Effector memory CD4-positive, alpha-beta T cell (primary cell): Measurements from ENCODE around the gene SIX2.
A peak's percentile ranks its signal among the peaks of the same experiment; 100 is the strongest.

ENCODE experiments used
- DNase-seq, 3 donors: peaks; one replicate each; pipeline ENCODE4 v3.0.0-alpha.2; 2020
- H3K27ac ChIP-seq: 2 replicates; pipeline ENCODE4 v1.7.0; 2013; ENCODE audit warnings: mild to moderate bottlenecking, low read length, moderate library complexity; ENCODE audit not compliant: insufficient read depth, poor library complexity, severe bottlenecking
- H3K27me3 ChIP-seq: replicated peaks from 2 replicates; pipeline ENCODE4 v1.7.0; 2013; ENCODE audit warnings: mild to moderate bottlenecking, low read length; ENCODE audit not compliant: insufficient read depth, control insufficient read depth, poor library complexity, severe bottlenecking
- H3K36me3 ChIP-seq: 2 replicates; pipeline ENCODE4 v1.7.0; 2013; ENCODE audit warnings: mild to moderate bottlenecking, low read length, moderate library complexity; ENCODE audit not compliant: control insufficient read depth, insufficient read depth
- H3K4me1 ChIP-seq: 2 replicates; pipeline ENCODE4 v1.7.0; 2013; ENCODE audit warnings: low read length, mild to moderate bottlenecking; ENCODE audit not compliant: control insufficient read depth, insufficient read depth, poor library complexity, severe bottlenecking
- H3K4me3 ChIP-seq: 2 replicates; pipeline ENCODE4 v1.7.0; 2013; ENCODE audit warnings: low read length, low read depth, mild to moderate bottlenecking; ENCODE audit not compliant: insufficient read depth, poor library complexity, severe bottlenecking
- H3K9me3 ChIP-seq: 2 replicates; pipeline ENCODE4 v1.7.0; 2013; ENCODE audit warnings: mild to moderate bottlenecking, low read length, moderate library complexity; ENCODE audit not compliant: control insufficient read depth

The SIX2 gene

GRCh38 chr2:45003579-45004551 lies 5.4 kb downstream of the SIX2 start:
- Histone ChIP-seq H3K27me3 (peaks cover 66% of the 10 kb centered on the region), H3K27ac (no peak overlapping the region), H3K9me3 (no peaks in the 10 kb centered on the region), H3K4me1 (peaks cover 13% of the 10 kb centered on the region), H3K36me3 (no peaks in the 10 kb centered on the region), H3K4me3 (no peak overlapping the region)
- DNase-seq, result no peak

DNA sequence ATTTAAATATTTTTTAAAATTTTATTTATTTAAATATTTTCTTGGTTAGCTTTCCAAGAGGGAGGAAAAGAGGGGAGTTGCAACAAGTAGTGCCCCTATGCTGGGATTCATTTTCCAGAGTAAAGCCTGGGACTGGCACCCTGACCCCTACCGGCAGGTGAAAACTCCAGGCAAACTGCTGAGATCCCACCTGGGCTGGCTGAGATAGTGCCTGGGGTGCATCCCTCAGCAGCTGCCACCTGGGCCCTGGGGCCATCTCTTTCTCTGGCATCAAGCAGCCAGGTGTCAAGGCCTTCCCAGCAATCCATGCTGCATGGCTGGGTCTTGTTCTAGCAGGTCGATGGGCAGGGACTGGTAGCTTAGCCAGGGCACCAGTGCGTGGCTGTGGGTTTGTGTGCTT lies 6.6 kb downstream of the SIX2 start:
- Histone ChIP-seq H3K4me1 (peaks cover 9% of the 10 kb centered on the region), H3K27me3 (peaks cover 54% of the 10 kb centered on the region), H3K36me3 (no peaks in the 10 kb centered on the region), H3K9me3 (no peaks in the 10 kb centered on the region), H3K27ac (no peak overlapping the region), H3K4me3 (no peak overlapping the region)
- no peak for DNase-seq

- no peak overlapping the region for H3K4me3 ChIP-seq
- no peak overlapping the region for H3K27ac ChIP-seq
- peaks cover 47% of the 10 kb centered on the region for H3K27me3 ChIP-seq
- H3K36me3 ChIP-seq, result no peaks in the 10 kb centered on the region
- peaks cover 9% of the 10 kb centered on the region for H3K4me1 ChIP-seq
- DNase-seq, result no peak
- H3K9me3 ChIP-seq, result no peaks in the 10 kb centered on the region
Observed at GRCh38 chr2:45001869-45002385, 7.3 kb downstream of the SIX2 start.

DNA sequence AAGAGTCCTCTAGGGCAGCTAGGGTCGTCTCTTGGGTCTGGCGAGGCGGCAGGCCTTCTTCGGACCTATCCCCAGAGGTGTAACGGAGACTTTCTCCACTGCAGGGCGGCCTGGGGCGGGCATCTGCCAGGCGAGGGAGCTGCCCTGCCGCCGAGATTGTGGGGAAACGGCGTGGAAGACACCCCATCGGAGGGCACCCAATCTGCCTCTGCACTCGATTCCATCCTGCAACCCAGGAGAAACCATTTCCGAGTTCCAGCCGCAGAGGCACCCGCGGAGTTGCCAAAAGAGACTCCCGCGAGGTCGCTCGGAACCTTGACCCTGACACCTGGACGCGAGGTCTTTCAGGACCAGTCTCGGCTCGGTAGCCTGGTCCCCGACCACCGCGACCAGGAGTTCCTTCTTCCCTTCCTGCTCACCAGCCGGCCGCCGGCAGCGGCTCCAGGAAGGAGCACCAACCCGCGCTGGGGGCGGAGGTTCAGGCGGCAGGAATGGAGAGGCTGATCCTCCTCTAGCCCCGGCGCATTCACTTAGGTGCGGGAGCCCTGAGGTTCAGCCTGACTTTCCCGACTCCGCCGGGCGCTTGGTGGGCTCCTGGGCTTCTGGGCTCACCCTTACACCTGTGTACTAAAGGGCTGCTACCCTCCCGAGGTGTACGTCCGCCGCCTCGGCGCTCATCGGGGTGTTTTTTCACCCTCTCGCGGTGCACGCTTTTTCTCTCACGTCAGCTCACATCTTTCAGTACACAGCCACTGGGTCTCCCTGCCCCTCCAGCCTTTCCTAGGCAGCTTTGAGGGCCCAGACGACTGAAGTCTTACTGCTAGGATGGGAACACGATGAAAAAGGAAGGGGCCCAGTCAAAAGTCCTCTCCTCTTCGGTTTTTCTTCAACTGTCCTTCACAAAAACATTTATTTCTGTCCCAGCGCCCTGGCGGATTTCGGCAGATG lies 8.1 kb downstream of the SIX2 start:
- peaks cover 9% of the 10 kb centered on the region for H3K4me1 ChIP-seq
- no peak overlapping the region for H3K27ac ChIP-seq
- no peak for DNase-seq
- peak overlapping the region; percentile 17 for H3K4me3 ChIP-seq
- no peaks in the 10 kb centered on the region for H3K36me3 ChIP-seq
- H3K9me3 ChIP-seq, result no peaks in the 10 kb centered on the region
- peaks cover 42% of the 10 kb centered on the region for H3K27me3 ChIP-seq

GRCh38 chr2:45000341-45000901 lies 8.8 kb downstream of the SIX2 start:
- H3K27me3 ChIP-seq, result peaks cover 37% of the 10 kb centered on the region
- H3K36me3 ChIP-seq, result no peaks in the 10 kb centered on the region
- peaks cover 9% of the 10 kb centered on the region for H3K4me1 ChIP-seq
- no peak for DNase-seq
- H3K4me3 ChIP-seq, result no peak overlapping the region
- H3K27ac ChIP-seq, result no peak overlapping the region
- H3K9me3 ChIP-seq, result no peaks in the 10 kb centered on the region

DNA sequence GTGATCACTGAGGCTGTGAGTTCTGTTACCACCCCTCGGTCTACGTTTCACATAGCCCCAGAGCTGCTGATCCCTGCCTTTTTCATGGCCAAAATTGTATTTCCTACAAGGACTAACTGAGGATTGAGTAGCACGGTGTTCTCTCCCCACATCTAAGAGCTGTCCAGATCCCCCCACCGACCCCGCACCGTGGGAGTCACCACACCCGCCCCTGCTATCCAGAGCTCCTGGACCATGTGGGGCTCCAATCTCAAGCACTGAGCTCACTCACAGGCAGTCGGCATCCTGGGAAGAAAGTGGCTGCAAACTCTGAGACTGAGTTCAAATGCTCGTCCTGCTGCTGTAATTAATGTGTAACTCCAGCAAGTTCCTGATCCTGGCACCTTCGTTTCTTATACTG lies 9.7 kb downstream of the SIX2 start:
- no peaks in the 10 kb centered on the region for H3K9me3 ChIP-seq
- H3K36me3 ChIP-seq, result no peaks in the 10 kb centered on the region
- DNase-seq, result no peak
- H3K27ac ChIP-seq, result no peak overlapping the region
- no peak overlapping the region for H3K4me3 ChIP-seq
- H3K27me3 ChIP-seq, result peaks cover 32% of the 10 kb centered on the region
- peaks cover 9% of the 10 kb centered on the region for H3K4me1 ChIP-seq

GRCh38 chr2:44997963-44998362 lies 11.3 kb downstream of the SIX2 start:
- Histone ChIP-seq H3K36me3 (no peaks in the 10 kb centered on the region), H3K9me3 (no peaks in the 10 kb centered on the region), H3K27ac (no peak overlapping the region), H3K4me1 (peaks cover 9% of the 10 kb centered on the region), H3K27me3 (peaks cover 20% of the 10 kb centered on the region), H3K4me3 (no peak overlapping the region)
- DNase-seq, result no peak

DNA sequence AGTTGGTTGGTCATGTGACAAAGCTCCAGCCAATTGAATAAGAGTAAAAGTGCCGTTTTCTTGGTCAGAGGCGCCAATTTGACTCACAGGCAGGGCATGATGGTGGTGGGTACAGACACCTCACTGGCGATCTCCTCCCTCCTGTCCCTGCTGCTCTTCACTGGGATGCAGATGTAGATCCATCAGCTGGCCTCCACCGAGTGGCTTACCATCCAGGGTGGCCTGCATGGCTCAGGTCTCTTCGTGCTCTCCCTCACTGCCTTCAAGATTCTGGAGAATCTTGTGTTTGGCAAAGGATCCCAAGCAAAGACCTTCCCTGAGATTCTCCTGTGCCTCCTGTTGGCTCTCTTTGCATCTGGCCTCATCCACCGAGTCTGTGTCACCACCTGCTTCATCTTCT lies 12.9 kb downstream of the SIX2 start:
- peaks cover 6% of the 10 kb centered on the region for H3K27me3 ChIP-seq
- no peak for DNase-seq

GRCh38 chr2:44994377-44994776 lies 14.9 kb downstream of the SIX2 start:
- Histone ChIP-seq H3K4me1 (no peaks in the 10 kb centered on the region), H3K27me3 (no peaks in the 10 kb centered on the region), H3K36me3 (no peaks in the 10 kb centered on the region), H3K4me3 (no peak overlapping the region), H3K27ac (no peak overlapping the region), H3K9me3 (no peaks in the 10 kb centered on the region)
- no peak for DNase-seq

More for the DNA sequence above, 12.9 kb downstream of the SIX2 start:
- H3K27ac ChIP-seq, result no peak overlapping the region
- H3K9me3 ChIP-seq, result no peaks in the 10 kb centered on the region
- peaks cover 9% of the 10 kb centered on the region for H3K4me1 ChIP-seq
- no peak overlapping the region for H3K4me3 ChIP-seq
- no peaks in the 10 kb centered on the region for H3K36me3 ChIP-seq
